NCI-H187 (cell line): ENCODE measurements around the gene CSGALNACT2.
A peak's percentile ranks its signal among the peaks of the same experiment; 100 is the strongest.
"Not testable (repeated sequence)": the region's sequence is repeated elsewhere in the genome, so short reads cannot be mapped to it uniquely, and the experiment has no call there.

ENCODE experiments used
- DNase-seq, 2 experiments: peaks; one replicate each; lab custom pipeline; 2025; lab: John Stamatoyannopoulos, UW

CSGALNACT2 gene

GRCh38 chr10:43145311-43145710 is 7.1 kb downstream of the CSGALNACT2 start:
- DNase-seq = peak in 1 of 2 experiments; percentile 5

GRCh38 chr10:43145936-43146335 is 7.7 kb downstream of the CSGALNACT2 start:
- DNase-seq = not testable (repeated sequence)

- no peak for DNase-seq
These were observed 13.1 kb downstream of the CSGALNACT2 start for GRCh38 chr10:43151371-43151770.

GRCh38 chr10:43153901-43154300 is 15.7 kb downstream of the CSGALNACT2 start:
- no peak for DNase-seq

- no peak for DNase-seq
These were observed 17.0 kb downstream of the CSGALNACT2 start for GRCh38 chr10:43155221-43155620.

GRCh38 chr10:43155741-43156140 is 17.5 kb downstream of the CSGALNACT2 start:
- no peak for DNase-seq

GRCh38 chr10:43156590-43157341 is 18.5 kb downstream of the CSGALNACT2 start:
- no peak for DNase-seq

GRCh38 chr10:43158636-43159035 is 20.4 kb downstream of the CSGALNACT2 start:
- no peak for DNase-seq

- no peak for DNase-seq
These were observed 22.0 kb downstream of the CSGALNACT2 start for GRCh38 chr10:43160046-43160920.

- no peak for DNase-seq
These were observed 22.6 kb downstream of the CSGALNACT2 start for GRCh38 chr10:43160921-43161255.

GRCh38 chr10:43162604-43163003 is 24.4 kb downstream of the CSGALNACT2 start:
- DNase-seq = no peak

- no peak for DNase-seq
These were observed 28.1 kb downstream of the CSGALNACT2 start for GRCh38 chr10:43166207-43166879.

- DNase-seq = no peak
These were observed 28.7 kb downstream of the CSGALNACT2 start for GRCh38 chr10:43166880-43167497.

GRCh38 chr10:43167498-43167889 is 29.2 kb downstream of the CSGALNACT2 start:
- no peak for DNase-seq

- no peak for DNase-seq
These were observed 32.2 kb downstream of the CSGALNACT2 start for GRCh38 chr10:43170491-43170890.

GRCh38 chr10:43172645-43173044 is 34.4 kb downstream of the CSGALNACT2 start:
- DNase-seq = no peak

GRCh38 chr10:43173120-43173519 is 34.9 kb downstream of the CSGALNACT2 start:
- no peak for DNase-seq

- DNase-seq = no peak
These were observed 36.7 kb downstream of the CSGALNACT2 start for GRCh38 chr10:43174969-43175368.

- DNase-seq = no peak
These were observed 38.0 kb downstream of the CSGALNACT2 start for GRCh38 chr10:43176271-43176670.

- DNase-seq = no peak
These were observed 39.4 kb downstream of the CSGALNACT2 start for GRCh38 chr10:43177595-43177994.

- DNase-seq = no peak
These were observed 42.9 kb downstream of the CSGALNACT2 start for GRCh38 chr10:43181146-43181545.

- DNase-seq = not testable (repeated sequence)
These were observed 45.5 kb downstream of the CSGALNACT2 start for GRCh38 chr10:43183764-43184163.
